Daoy (cell line): ENCODE results near the gene FCRLA. TPM values are rescaled to one million over a fixed set of nuclear protein-coding genes. Genes with fewer than 3 reads are reported as not detected.
"Not testable (repeated sequence)": the region's sequence is repeated elsewhere in the genome, so short reads cannot be mapped to it uniquely, and the experiment has no call there.

Experiments used
- DNase-seq: peaks from one replicate; pipeline ENCODE4 v3.0.0-alpha.2; 2015; ENCODE audit warnings: low read depth
- total RNA-seq: library from RNA; depleted of rRNA; stranded (reverse); fragments of >200 nt; shearing (Covaris generic); gene quantifications from 2 replicates; pipeline ENCODE4 v1.2.3, GENCODE V29; 2014

FCRLA gene
- total RNA-seq, 1 experiment from 2014 or later, result 0.51 TPM

GRCh38 chr1:161705537-161705936 is 1.5 kb upstream of the FCRLA start:
- DNase-seq, result no peak

GRCh38 chr1:161706113-161706481 is 932 bp upstream of the FCRLA start:
- DNase-seq, result peak; percentile 76

- DNase-seq, result no peak
Observed at GRCh38 chr1:161707503-161707902, 474 bp downstream of the FCRLA start.

DNA sequence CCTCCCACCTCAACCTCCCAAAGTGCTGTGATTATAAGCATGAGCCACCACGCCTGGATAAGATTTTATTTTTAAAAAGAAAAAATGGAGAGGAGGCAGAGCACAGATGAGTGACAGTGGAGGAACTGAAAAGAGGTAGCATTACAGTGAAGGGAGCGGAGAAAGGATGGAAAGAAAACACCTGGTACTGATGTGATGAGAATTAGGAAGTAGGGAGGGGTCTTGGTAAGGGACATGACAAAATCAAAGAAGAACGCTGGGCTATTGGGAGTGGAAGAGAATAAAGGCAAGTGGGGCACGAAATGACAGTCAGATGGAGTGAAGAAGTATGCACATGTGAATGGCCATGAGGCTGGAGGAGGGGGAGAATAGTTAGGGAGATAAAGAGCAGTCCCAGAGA is 2.3 kb downstream of the FCRLA start:
- no peak for DNase-seq

- no peak for DNase-seq
Observed at GRCh38 chr1:161710560-161710959, 3.5 kb downstream of the FCRLA start.

- no peak for DNase-seq
Observed at GRCh38 chr1:161718559-161719324, 11.7 kb downstream of the FCRLA start.

DNA sequence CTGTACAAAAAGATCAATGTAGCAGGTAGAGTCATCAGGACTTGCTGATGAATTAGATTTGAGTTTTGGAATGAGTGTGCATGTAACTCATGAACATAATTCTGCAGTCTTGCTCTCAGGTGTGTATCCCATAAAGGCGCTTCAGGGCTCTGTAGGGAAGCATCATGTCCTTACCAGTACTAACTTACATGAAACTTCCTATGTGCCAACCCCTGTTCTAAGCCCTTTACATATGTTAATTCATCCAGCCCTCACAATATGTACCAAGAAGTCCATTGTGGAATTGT is 12.2 kb downstream of the FCRLA start:
- DNase-seq, result no peak

GRCh38 chr1:161720422-161720821 is 13.4 kb downstream of the FCRLA start:
- no peak for DNase-seq

- no peak for DNase-seq
Observed at GRCh38 chr1:161720956-161721737, 14.1 kb downstream of the FCRLA start, which contains the start of gene FCRLB. Gene FCRLB (plus strand): TSS chr1:161721544. CDS start chr1:161722673, 1,129 bp downstream.

DNA sequence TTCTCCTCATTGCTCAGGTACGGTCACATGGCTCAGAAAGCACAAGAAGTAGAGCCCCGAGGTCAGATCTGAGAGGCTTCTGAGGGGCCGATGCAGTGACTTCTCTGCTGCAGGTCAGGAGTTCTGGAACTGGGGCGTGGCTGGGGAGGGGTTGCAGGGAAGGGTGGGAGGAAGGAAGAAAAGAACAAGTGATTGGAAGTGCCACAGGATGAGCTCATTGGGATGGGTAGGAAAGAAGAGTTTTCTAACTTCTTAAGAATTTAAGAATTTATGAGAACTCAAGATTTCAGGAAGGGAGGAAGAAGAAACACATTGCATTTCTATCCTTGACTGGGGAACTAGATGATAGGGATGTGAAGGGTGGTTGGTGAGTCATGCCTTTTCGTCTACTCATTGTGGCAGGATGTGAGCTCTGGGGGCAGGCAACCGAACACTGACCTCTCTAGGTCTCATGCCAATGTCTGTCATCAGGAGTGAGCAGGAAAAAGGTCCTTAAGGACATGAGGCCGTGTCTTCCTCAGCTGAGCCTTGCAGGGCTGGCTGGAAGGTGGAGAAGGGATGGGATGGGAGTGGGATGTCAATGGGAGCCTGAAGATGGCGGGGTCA is 14.8 kb downstream of the FCRLA start:
- peak; percentile 86 for DNase-seq

GRCh38 chr1:161722406-161722805 is 15.4 kb downstream of the FCRLA start:
- DNase-seq, result no peak

- DNase-seq, result no peak
Observed at GRCh38 chr1:161723459-161724141, 16.6 kb downstream of the FCRLA start.

- not testable (repeated sequence) for DNase-seq
Observed at GRCh38 chr1:161725258-161725907, 18.4 kb downstream of the FCRLA start.

GRCh38 chr1:161725908-161726472 is 19.0 kb downstream of the FCRLA start:
- DNase-seq, result peak; percentile 57

- peak; percentile 90 for DNase-seq
Observed at GRCh38 chr1:161726473-161727255, 19.6 kb downstream of the FCRLA start.

DNA sequence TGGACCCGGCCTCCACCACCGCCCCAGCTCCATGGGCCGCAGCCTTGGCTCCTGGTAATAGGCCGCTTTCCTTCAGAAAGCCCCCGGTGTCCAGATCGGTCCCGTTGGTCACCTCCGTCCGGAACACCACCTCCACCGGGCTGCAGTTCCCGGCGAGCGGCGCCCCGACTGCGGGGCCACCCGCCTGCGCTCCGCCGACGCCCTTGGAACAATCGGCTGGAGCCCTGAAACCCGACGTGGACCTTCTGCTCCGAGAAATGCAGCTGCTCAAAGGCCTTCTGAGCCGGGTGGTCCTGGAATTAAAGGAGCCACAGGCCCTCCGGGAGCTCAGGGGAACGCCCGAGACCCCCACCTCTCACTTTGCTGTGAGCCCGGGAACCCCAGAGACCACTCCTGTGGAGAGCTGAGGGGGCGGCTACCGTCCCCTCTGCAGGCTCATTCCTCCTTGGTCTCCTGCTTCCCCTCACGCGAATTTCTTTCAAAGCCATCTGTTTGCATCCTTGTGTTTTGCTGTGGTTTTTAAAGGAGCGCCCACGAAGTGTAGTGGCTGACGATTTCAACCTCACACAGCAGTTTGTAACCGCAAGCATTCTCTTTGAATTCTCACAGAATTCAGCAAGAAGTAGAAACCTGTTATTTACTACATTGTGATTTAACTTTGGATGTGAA is 20.4 kb downstream of the FCRLA start:
- DNase-seq, result peak; percentile 48

GRCh38 chr1:161728376-161729226 is 21.6 kb downstream of the FCRLA start:
- DNase-seq, result no peak

DNA sequence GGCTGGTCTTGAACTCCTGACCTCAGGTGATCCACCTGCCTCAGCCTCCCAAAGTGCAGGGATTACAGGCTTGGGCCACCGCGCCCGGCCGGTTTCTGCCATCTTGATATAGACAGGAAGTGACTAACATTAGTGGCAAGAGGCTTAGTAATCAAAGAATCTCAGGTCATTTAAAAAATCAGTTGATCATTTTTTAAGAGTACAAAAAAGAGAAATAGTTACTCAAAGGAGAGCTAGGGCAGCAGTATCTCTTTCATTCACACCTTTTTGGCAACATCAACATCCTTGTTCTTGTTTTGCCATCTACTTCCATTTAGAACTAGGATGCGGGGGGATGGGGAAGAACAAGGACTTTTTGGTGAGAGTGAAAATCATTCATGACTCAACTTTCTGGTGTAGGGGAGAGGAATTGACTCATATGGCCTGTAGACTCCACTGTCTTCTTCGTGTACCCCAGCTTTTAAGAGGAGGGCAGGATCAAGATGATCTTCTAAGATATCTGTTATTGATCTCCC is 23.1 kb downstream of the FCRLA start:
- DNase-seq, result peak; percentile 75

DNA sequence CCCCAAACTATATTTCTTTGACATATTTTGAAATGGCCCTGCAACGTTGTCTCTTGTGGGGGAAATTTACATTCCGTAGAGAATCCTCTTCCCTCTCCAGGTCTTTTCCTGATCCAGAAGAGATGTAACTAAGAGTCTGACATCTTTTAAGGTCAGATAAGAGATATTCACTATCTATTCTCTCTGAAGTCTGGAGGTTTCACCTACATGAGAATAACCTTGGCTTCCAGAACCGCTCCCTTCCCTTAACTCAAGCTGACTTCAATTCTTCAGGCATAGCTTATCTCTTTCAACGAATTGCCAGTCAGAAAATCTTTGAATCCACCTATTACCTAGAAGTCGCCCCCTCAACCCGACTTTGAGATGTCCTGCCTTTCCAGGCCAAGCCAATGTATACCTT is 24.2 kb downstream of the FCRLA start:
- no peak for DNase-seq
